Lower lobe of right lung (tissue), 2 donors: ENCODE data around the gene ZNRF1. TPM values are rescaled to one million over a fixed set of nuclear protein-coding genes. Genes with fewer than 3 reads are reported as not detected.

Experiments
- ATAC-seq, 2 donors: fragments of 200-7000 bp; cut with Tn5 transposase; one replicate each; pipeline ENCODE4 v1.9.1; 2020 to 2022; ENCODE audit warnings: mild to moderate bottlenecking in 2 of 2, moderate library complexity in 2 of 2
- DNase-seq: peaks from one replicate; pipeline ENCODE4 v3.0.0-alpha.2; 2020
- H3K27ac ChIP-seq: fragments of 200-600 bp; one replicate; pipeline ENCODE4 v1.8.0; 2022
- H3K27me3 ChIP-seq: fragments of 200-600 bp; one replicate; pipeline ENCODE4 v1.8.0; 2022; ENCODE audit warnings: low read depth
- H3K36me3 ChIP-seq: fragments of 200-600 bp; one replicate; pipeline ENCODE4 v1.8.0; 2022; ENCODE audit warnings: mild to moderate bottlenecking
- H3K4me1 ChIP-seq: fragments of 200-600 bp; one replicate; pipeline ENCODE4 v1.8.0; 2022
- H3K4me3 ChIP-seq: fragments of 200-600 bp; one replicate; pipeline ENCODE4 v1.8.0; 2022; ENCODE audit warnings: mild to moderate bottlenecking
- H3K9me3 ChIP-seq: fragments of 200-600 bp; one replicate; pipeline ENCODE4 v1.8.0; 2022
- intact Hi-C: fragments of 100-400 bp; cut with DNase I; formaldehyde crosslinking; loops from one replicate; pipeline ENCODE4 v1.11.0; 2022
- total RNA-seq: library from RNA; stranded (reverse); fragmentation: NEBNext Ultra II Directional; extraction: Animal tissue kit (Norgen Biotek cat#: 25700); gene quantifications from one replicate; pipeline ENCODE4 v1.2.1, GENCODE V29; 2021
- TF ChIP-seq, protein P1 (sequence below): fragments of 200-600 bp; IDR thresholded peaks from one replicate; pipeline ENCODE4 v1.8.0; 2022; ENCODE audit warnings: antibody characterized with exemption, mild to moderate bottlenecking
- donor health status: DM: no; HTN: yes; CAD: no; lungs with severe emphysema.

Gene ZNRF1
- total RNA-seq, 1 donor from 2014 or later, result 23.5 TPM

DNA sequence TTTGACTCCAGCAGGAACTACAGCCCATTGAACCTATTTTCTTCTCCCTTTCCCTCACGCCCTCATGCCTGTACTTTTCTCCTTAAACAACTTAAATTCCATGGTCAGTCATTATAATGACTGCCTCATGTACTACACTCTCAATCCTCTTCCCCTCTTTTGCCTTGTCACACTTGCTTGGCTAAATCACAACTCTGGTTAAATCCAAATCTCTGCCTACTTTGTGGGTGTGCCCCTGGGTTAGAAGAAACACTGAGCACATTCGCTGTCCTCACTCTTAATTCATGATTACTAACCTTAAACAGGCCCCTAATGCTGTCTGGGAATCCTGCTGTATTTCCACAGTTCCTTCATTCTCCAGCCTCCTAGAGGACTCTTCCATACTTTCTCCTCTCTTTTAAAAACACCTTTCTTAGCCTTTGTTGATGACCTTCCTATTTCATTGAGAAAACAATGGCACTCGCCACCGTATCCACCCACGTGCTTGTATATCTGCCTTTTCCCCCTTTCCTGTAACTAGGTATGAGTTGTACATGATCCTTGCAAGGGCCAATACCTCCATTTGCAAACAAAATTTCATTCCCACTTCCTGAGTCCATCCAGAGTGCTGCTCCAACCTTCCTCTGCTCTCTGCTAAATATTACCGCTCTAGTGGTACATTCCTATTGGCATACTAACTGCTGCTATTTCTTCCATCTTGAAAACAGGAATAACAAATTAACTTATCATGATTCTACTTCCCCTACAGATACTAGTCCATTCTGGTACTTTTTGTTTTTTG, 28.9 kb downstream of the ZNRF1 start:
- H3K4me3 ChIP-seq, result no peak overlapping the region
- no peak overlapping the region for H3K27ac ChIP-seq
- no peaks in the 10 kb centered on the region for H3K36me3 ChIP-seq
- H3K27me3 ChIP-seq, result no peaks in the 10 kb centered on the region
- DNase-seq (no peak), ATAC-seq (no peak)
- H3K9me3 ChIP-seq, result no peaks in the 10 kb centered on the region
- intact Hi-C loops, result no loop called here
- TF ChIP-seq, protein P1, sequence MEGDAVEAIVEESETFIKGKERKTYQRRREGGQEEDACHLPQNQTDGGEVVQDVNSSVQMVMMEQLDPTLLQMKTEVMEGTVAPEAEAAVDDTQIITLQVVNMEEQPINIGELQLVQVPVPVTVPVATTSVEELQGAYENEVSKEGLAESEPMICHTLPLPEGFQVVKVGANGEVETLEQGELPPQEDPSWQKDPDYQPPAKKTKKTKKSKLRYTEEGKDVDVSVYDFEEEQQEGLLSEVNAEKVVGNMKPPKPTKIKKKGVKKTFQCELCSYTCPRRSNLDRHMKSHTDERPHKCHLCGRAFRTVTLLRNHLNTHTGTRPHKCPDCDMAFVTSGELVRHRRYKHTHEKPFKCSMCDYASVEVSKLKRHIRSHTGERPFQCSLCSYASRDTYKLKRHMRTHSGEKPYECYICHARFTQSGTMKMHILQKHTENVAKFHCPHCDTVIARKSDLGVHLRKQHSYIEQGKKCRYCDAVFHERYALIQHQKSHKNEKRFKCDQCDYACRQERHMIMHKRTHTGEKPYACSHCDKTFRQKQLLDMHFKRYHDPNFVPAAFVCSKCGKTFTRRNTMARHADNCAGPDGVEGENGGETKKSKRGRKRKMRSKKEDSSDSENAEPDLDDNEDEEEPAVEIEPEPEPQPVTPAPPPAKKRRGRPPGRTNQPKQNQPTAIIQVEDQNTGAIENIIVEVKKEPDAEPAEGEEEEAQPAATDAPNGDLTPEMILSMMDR, result no peak
- peaks cover 27% of the 10 kb centered on the region for H3K4me1 ChIP-seq

DNA sequence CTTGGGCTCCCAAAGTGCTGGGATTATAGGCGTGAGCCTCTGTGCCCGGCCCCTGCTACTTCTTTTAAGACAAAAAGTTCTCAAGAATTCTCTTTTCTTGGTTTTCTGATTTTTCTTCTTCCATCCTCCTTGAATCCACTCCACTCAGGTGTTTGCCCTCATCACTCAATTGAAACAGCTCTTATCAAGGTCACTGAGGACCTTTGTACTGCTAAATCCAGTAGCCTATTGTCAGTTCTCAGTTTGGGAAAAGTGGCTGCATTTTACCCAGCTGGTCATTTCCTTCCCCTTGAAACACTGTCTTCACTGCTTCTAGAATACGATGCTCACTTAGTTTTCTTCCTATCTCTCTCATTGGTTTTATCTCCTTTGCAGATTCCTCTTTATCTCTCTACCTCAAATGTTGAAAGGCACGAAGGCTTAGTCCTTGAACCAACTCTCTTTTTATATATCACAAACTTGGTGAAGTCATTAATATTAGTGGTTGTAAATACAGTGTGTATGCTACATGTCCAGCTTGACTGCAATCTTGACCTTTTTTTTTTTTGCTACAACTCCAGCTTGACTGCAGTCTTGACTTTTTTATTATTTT, 29.8 kb downstream of the ZNRF1 start:
- intact Hi-C loops, result no loop called here
- no peak overlapping the region for H3K4me3 ChIP-seq
- H3K9me3 ChIP-seq, result no peaks in the 10 kb centered on the region
- no peaks in the 10 kb centered on the region for H3K27me3 ChIP-seq
- DNase-seq (no peak), ATAC-seq (no peak)
- peaks cover 27% of the 10 kb centered on the region for H3K4me1 ChIP-seq
- no peak overlapping the region for H3K27ac ChIP-seq
- TF ChIP-seq, protein P1, result no peak
- no peaks in the 10 kb centered on the region for H3K36me3 ChIP-seq

GRCh38 chr16:75029854-75030253, 31.0 kb downstream of the ZNRF1 start:
- TF ChIP-seq, protein P1, result no peak
- Histone ChIP-seq H3K4me3 (no peak overlapping the region), H3K27me3 (no peaks in the 10 kb centered on the region), H3K36me3 (no peaks in the 10 kb centered on the region), H3K9me3 (no peaks in the 10 kb centered on the region), H3K27ac (no peak overlapping the region), H3K4me1 (peaks cover 21% of the 10 kb centered on the region)
- ATAC-seq (no peak), DNase-seq (no peak)
- intact Hi-C loops, result no loop called here

- Histone ChIP-seq H3K27ac (no peak overlapping the region), H3K27me3 (no peaks in the 10 kb centered on the region), H3K4me1 (peaks cover 7% of the 10 kb centered on the region), H3K36me3 (no peaks in the 10 kb centered on the region), H3K4me3 (no peak overlapping the region), H3K9me3 (no peaks in the 10 kb centered on the region)
- intact Hi-C loops, result no loop called here
- TF ChIP-seq, protein P1, result no peak
- no peak for DNase-seq
- no peak for ATAC-seq
Observed at GRCh38 chr16:75032655-75033054, 33.8 kb downstream of the ZNRF1 start.

GRCh38 chr16:75035410-75035968, 36.7 kb downstream of the ZNRF1 start:
- DNase-seq (no peak), ATAC-seq (peak in 1 of 2 donors; percentile 50)
- Histone ChIP-seq H3K27ac (no peak overlapping the region), H3K4me1 (peaks cover 7% of the 10 kb centered on the region), H3K27me3 (no peaks in the 10 kb centered on the region), H3K36me3 (no peaks in the 10 kb centered on the region), H3K9me3 (peaks cover 9% of the 10 kb centered on the region), H3K4me3 (no peak overlapping the region)
- intact Hi-C loops, result no loop called here
- TF ChIP-seq, protein P1, result no peak
